Thoracic aorta (tissue), 2 donors: ENCODE results near the gene TRIM33. TPM values are rescaled to one million over a fixed set of nuclear protein-coding genes. Genes with fewer than 3 reads are reported as not detected.

Experiments used
- ATAC-seq: fragments of 150-250 bp; one replicate; pipeline ENCODE4 v1.8.0; 2017; ENCODE audit warnings: low read depth; ENCODE audit not compliant: insufficient number of reproducible peaks, low FRiP score
- DNase-seq: peaks from one replicate; pipeline ENCODE4 v3.0.0-alpha.2; 2020; ENCODE audit warnings: low spot score
- H3K27ac ChIP-seq, 2 donors: fragments of 200-600 bp; sonication (generic); 1 replicate in 1 of 2; 2 replicates in 1 of 2; pipeline ENCODE4 v1.5.1; 2016; ENCODE audit warnings: mild to moderate bottlenecking in 2 of 2, moderate library complexity in 2 of 2
- H3K27me3 ChIP-seq: fragments of 200-600 bp; sonication (generic); replicated peaks from 2 replicates; pipeline ENCODE4 v1.6.0; 2016; ENCODE audit warnings: mild to moderate bottlenecking; ENCODE audit not compliant: insufficient read depth
- H3K36me3 ChIP-seq: fragments of 200-600 bp; sonication (generic); one replicate; pipeline ENCODE4 v1.5.1; 2016
- H3K4me1 ChIP-seq, 2 donors: fragments of 200-600 bp; sonication (generic); 1 replicate in 1 of 2; 2 replicates in 1 of 2; pipeline versions ENCODE4 v1.5.1 to v1.6.0; 2016; ENCODE audit warnings: low read depth in 2 of 2, mild to moderate bottlenecking in 1 of 2; ENCODE audit not compliant: control insufficient read depth in 1 of 2
- H3K4me3 ChIP-seq: fragments of 200-600 bp; sonication (generic); 2 replicates; pipeline ENCODE4 v1.5.1; 2016; ENCODE audit warnings: mild to moderate bottlenecking
- H3K9me3 ChIP-seq: fragments of 200-600 bp; sonication (generic); 2 replicates; pipeline ENCODE4 v1.5.1; 2016
- total RNA-seq, 2 donors: library from RNA; depleted of rRNA; stranded (reverse); fragments of >200 nt; gene quantifications; one replicate each; pipeline versions ENCODE4 v1.1.0 to v1.2.3, GENCODE V29; 2016
- TF ChIP-seq, protein P1 (sequence below): fragments of 200-600 bp; sonication (generic); IDR thresholded peaks from one replicate; pipeline ENCODE4 v1.5.1; 2019; ENCODE audit warnings: antibody characterized with exemption

The TRIM33 gene
- total RNA-seq, 2 donors from 2014 or later = 29.4 to 61.2 TPM

DNA sequence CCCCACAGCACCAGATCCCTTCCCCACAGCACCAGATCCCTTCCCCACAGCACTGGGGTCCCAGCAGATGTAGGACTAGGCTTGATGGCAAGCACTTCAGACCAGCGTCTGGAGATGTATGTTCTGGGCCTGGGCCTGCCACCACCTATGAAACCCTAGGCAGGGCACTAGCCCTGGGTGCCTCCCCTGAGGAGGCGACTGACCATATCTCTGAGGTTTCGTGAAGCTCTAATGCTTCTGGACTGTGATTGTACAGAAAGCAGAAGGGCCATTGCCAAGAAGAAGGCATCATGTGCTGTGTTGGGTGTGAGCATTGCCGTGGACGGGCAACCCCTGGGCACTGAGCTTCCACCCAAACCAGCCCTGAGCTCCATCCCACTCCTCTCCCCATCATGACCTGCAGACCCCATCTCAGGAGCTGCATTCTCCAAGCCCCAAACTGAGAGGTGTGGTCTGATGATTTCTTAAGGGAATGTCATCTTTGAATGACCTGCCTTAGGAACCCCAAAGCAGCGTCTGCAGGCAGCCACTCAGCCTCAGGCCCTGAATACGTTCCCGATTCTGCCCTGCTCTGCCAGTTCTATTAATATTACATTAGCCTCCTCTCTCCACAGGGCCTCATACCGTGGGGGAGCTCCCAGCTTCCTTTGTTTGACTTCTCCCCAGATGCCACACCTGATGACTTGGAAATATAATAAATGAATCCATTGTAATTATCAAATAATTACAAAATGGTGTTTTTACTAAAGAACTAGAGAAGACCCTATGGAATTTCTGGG lies 163.4 kb downstream of the TRIM33 start:
- no peak for ATAC-seq
- Histone ChIP-seq H3K9me3 (no peaks in the 10 kb centered on the region), H3K36me3 (no peaks in the 10 kb centered on the region), H3K4me1 (peaks cover 0 to 11% of the 10 kb centered on the region in 2 donors), H3K27ac (no peak overlapping the region), H3K4me3 (no peak overlapping the region), H3K27me3 (no peaks in the 10 kb centered on the region)
- TF ChIP-seq, protein P1, sequence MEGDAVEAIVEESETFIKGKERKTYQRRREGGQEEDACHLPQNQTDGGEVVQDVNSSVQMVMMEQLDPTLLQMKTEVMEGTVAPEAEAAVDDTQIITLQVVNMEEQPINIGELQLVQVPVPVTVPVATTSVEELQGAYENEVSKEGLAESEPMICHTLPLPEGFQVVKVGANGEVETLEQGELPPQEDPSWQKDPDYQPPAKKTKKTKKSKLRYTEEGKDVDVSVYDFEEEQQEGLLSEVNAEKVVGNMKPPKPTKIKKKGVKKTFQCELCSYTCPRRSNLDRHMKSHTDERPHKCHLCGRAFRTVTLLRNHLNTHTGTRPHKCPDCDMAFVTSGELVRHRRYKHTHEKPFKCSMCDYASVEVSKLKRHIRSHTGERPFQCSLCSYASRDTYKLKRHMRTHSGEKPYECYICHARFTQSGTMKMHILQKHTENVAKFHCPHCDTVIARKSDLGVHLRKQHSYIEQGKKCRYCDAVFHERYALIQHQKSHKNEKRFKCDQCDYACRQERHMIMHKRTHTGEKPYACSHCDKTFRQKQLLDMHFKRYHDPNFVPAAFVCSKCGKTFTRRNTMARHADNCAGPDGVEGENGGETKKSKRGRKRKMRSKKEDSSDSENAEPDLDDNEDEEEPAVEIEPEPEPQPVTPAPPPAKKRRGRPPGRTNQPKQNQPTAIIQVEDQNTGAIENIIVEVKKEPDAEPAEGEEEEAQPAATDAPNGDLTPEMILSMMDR = no peak
- no peak for DNase-seq

DNA sequence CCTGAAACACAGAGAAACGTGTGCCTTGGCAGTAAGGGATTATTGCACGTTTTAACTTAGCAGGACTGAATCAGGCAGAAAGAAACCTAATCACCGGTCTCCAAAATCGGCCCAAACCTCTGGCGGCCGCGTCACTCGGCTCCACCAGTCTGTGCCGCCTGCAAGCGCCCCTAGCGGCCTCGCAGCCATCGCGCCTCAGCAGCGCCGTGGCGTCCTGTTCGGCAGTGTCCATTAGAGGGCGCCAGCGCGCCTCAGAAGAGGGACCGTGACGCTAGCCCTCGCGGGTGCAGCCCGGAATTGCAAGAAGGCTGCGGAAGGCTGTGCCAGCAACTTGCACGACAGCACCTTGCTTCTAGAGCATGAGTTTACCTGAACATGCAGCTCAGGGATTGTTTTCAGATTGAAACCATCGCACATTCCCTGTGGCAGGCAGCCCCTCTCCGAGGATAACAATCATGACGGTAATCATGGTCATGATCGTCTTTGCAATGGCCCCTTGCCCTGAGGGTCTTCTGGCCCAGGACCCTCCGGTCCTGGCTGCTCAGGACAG lies 164.4 kb downstream of the TRIM33 start:
- H3K27ac ChIP-seq = peak overlapping the region; percentile 78 to 88
- TF ChIP-seq, protein P1 = peak; percentile 100
- peak; percentile 93 for ATAC-seq
- H3K36me3 ChIP-seq = no peaks in the 10 kb centered on the region
- no peaks in the 10 kb centered on the region for H3K27me3 ChIP-seq
- peak overlapping the region; percentile 71 for H3K4me3 ChIP-seq
- no peaks in the 10 kb centered on the region for H3K9me3 ChIP-seq
- peaks cover 0 to 11% of the 10 kb centered on the region in 2 donors for H3K4me1 ChIP-seq
- peak; percentile 86 for DNase-seq

DNA sequence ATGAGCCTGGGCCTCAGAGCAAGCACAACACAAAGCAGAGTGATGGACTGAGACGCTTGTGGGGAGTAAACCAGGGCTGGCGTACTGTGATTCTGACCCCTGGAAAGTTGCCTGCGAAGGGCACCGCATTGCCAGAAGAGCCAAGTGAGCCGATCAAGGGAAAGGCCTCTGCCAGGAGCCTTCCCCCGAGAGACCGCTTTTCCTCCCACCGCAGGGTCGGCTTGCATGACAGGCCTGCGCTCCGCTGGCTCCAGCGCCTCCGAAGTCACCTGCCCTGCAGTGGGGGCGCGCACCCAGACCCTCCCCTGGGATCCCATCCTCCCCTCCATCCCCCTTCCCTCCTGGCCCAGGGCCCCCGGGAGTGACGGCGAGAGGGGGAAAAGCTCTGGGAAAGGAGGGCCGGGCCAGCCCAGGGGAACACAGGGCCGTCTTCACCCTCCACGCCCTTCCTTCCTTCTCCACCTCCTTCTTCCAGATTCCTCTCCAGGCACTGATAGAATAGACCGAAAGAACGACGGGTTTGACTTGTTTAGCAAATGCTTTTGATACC lies 165.0 kb downstream of the TRIM33 start:
- peak overlapping the region; percentile 71 for H3K4me3 ChIP-seq
- H3K36me3 ChIP-seq = no peaks in the 10 kb centered on the region
- H3K27ac ChIP-seq = peak overlapping the region; percentile 78 to 88
- no peaks in the 10 kb centered on the region for H3K9me3 ChIP-seq
- peaks cover 0 to 11% of the 10 kb centered on the region in 2 donors for H3K4me1 ChIP-seq
- ATAC-seq (peak; percentile 14), DNase-seq (no peak)
- TF ChIP-seq, protein P1 = no peak
- no peaks in the 10 kb centered on the region for H3K27me3 ChIP-seq

DNA sequence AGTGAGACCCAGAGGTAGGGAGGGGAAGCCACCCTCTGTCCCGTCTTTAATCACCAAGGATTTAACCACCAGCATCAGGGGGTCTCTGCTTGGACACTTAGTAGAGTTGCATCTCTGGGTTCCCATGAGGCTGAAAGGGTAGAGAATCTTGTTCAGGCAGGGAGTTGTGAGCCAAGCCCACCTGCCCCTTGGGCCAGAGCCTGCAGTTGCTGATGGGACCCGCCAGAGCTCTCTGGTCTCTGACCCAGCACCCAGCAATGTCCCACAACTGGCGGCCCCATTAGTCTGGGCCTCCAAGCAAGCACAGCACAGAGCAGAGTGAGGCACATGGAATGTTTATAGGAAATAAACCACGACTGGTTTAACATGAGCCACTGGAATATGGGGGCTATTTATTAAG lies 166.3 kb downstream of the TRIM33 start:
- no peak for ATAC-seq
- DNase-seq = no peak

More for the DNA sequence above, 166.3 kb downstream of the TRIM33 start:
- no peak overlapping the region for H3K27ac ChIP-seq
- H3K9me3 ChIP-seq = no peaks in the 10 kb centered on the region
- TF ChIP-seq, protein P1 = no peak
- peaks cover 0 to 11% of the 10 kb centered on the region in 2 donors for H3K4me1 ChIP-seq
- no peaks in the 10 kb centered on the region for H3K36me3 ChIP-seq
- H3K27me3 ChIP-seq = no peaks in the 10 kb centered on the region
- no peak overlapping the region for H3K4me3 ChIP-seq

Other genes with a start within 250 kb of the TRIM33 start
- 10 to 100 TPM; 19.0 to 31.0 TPM for gene BCAS2, start 70.4 kb upstream of the TRIM33 start, total RNA-seq
- gene DENND2C, start 158.8 kb upstream of the TRIM33 start, total RNA-seq = 1 to 10 TPM; 2.0 to 6.0 TPM
- under 1 TPM in 1 of 2 donors, not detected in 1; 0.41 TPM for gene AMPD1, start 184.3 kb upstream of the TRIM33 start, total RNA-seq
- gene NRAS, start 205.6 kb upstream of the TRIM33 start, total RNA-seq = 10 to 100 TPM; 11.4 to 24.8 TPM
- 1,000 to 10,000 TPM in 1 of 2 donors, 100 to 1,000 TPM in 1; 560 to 1,490 TPM for gene CSDE1, start 246.8 kb upstream of the TRIM33 start, total RNA-seq